CD4-positive, alpha-beta T cell treated with Interferon gamma for 1 hour (primary cell): ENCODE measurements around the gene RNF34.

Experiments
- DNase-seq: peaks from one replicate; pipeline ENCODE4 v3.0.0-alpha.2; 2020

The RNF34 gene

GRCh38 chr12:121390856-121391255 lies 9.1 kb upstream of the RNF34 start:
- DNase-seq: no peak

DNA sequence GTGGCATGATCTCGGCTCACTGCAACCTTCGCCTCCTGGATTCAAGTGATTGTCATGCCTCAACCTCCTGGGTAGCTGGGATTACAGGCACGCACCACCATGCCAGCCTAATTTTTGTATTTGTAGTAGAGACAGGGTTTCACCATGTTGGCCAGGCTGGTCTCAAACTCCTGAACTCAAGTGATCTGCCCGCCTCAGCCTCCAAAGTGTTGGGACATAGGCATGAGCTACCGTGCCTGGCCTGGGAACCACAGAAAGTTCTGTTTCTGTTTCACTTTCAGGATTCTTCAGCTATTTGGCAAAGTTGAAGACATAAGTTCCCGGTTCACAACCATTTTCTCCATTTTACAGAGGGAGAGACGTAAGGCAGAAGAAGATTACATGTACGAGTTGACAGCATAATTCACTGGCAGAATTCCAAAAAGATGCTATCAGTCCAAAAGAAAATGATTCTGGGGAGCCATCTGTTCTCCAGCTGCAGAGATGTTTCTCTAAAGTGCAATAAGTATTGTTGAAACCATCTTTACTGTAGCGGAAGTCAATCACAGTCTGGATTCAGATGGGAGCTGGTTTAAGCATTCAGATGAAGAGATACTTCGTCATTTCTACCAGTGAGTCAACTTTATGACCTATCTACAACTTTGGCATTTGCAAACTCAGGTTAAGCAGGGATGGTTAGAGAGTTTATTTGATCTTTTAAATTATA lies 8.1 kb upstream of the RNF34 start:
- DNase-seq: peak; percentile 18

GRCh38 chr12:121392325-121392716 lies 7.6 kb upstream of the RNF34 start:
- DNase-seq: no peak

- no peak for DNase-seq
These were observed 2.4 kb upstream of the RNF34 start for GRCh38 chr12:121397521-121397920.

DNA sequence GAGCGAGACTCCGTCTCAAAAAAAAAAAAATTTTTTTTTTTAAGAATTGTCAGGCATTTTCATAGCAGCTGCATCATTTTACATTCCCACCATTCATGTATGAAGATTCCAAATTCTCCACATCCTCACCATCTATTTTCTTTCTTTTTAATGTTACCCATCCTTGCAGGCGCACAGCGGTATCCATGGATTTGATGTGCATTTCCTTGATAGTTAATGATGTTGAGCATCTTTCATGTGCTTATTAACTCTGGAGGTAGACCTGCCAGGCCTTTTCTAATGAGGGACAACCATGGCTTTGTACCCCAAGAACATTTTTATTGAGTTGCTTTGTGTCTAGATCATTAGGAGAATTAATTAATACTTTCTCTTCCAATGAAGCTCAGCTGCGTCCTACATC lies 1.6 kb upstream of the RNF34 start:
- no peak for DNase-seq

GRCh38 chr12:121400332-121401139 lies 618 bp downstream of the RNF34 start:
- DNase-seq: peak; percentile 21

- DNase-seq: no peak
These were observed 3.8 kb downstream of the RNF34 start for GRCh38 chr12:121403721-121404120.

- no peak for DNase-seq
These were observed 4.8 kb downstream of the RNF34 start for GRCh38 chr12:121404734-121405133.

- no peak for DNase-seq
These were observed 5.3 kb downstream of the RNF34 start for GRCh38 chr12:121405211-121405610.

GRCh38 chr12:121413917-121414316 lies 14.0 kb downstream of the RNF34 start:
- no peak for DNase-seq

DNA sequence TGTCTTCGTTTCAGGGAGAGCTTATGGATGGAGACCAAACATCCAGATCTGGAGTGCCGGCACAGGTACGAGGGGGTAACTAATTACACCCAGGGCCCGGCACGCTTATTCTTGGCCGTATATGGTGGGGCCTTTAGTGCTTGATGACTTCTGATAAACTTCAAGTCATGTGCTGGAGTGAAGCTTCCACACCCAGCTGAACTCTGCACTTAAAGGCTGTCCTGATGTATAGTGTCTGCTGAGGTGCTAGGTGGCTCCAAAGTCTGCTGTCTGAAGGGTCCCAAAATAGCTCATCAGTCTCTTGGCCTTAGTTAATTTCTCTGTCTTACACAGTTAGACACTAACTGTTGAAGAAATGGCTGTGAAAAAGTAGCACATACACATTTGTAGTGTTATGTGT lies 17.9 kb downstream of the RNF34 start:
- no peak for DNase-seq

DNA sequence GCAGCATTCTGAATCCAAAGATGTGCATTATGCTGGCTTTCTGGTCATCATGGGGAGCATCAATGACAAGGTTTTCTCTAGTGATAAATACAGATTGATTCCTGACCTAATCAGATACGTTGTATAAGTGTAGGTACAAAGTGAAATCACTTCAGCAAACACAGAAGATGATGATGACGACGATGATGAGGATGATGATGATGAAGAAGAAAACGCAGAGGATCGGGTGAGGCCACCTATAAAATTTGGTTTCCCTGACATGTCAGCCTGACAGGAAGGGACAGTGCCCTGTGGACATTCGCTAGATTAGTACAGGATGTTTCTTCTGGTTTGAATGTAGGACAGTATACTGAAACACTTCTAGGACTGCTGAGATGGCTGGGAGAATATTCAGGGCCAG lies 20.2 kb downstream of the RNF34 start:
- no peak for DNase-seq

DNA sequence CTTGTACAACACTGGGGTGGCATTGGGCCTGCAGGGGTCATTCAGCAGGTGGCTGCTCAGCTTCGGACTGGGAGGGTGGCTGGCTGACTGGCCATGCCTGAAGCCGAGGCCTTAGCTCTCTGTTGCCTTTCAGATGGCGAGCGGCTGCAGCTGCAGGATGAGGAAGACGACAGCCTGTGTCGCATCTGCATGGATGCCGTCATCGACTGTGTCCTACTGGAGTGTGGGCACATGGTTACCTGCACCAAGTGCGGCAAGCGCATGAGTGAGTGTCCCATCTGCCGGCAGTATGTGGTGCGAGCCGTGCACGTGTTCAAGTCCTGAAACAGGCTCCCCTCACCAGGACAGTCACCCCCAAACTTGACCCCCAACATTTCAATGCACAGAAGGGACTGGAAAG lies 23.3 kb downstream of the RNF34 start:
- no peak for DNase-seq

- DNase-seq: no peak
These were observed 24.0 kb downstream of the RNF34 start for GRCh38 chr12:121423682-121424623.

- DNase-seq: no peak
These were observed 24.7 kb downstream of the RNF34 start for GRCh38 chr12:121424624-121424975.

DNA sequence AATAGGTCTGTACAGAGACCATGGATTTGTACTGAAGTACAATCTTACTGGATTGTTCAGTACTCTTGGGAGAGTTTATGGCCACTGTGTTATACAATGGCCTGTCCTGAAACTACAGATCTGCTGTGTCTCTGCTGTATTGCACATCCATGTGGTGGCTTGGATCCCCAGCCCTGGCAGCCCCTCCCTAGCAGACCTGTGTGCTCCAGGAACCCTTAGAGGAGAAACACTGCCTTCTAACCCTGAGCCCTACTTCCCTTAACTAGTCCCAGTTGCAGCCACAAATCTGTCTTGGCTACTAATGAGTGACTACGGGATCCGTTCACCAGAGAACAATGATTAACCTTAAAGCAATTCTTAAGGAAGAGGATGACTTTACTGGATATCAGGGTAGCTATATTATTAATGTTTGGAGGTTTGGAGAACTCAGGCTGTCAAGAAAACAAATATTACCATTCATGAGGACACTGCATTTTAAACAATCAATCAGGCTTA lies 27.7 kb downstream of the RNF34 start:
- no peak for DNase-seq

DNA sequence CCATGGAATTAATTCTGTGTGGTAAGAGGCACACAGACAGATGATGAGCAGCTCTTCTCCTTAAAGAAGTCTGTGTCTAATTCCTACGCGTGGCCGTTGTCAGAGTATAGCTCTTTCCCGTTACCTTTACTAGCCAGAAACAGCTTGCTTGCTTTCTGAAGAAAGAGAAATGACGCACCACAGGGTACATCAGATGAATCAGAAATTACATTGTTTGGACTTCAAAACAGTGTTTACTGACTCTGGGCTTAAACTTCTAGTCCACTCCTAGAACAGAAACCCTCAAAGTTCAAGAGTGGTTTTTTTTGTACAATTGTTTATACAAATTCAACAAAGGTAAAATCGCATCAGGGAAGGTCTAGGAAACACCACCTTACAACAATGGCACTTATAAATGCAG lies 29.0 kb downstream of the RNF34 start:
- no peak for DNase-seq

DNA sequence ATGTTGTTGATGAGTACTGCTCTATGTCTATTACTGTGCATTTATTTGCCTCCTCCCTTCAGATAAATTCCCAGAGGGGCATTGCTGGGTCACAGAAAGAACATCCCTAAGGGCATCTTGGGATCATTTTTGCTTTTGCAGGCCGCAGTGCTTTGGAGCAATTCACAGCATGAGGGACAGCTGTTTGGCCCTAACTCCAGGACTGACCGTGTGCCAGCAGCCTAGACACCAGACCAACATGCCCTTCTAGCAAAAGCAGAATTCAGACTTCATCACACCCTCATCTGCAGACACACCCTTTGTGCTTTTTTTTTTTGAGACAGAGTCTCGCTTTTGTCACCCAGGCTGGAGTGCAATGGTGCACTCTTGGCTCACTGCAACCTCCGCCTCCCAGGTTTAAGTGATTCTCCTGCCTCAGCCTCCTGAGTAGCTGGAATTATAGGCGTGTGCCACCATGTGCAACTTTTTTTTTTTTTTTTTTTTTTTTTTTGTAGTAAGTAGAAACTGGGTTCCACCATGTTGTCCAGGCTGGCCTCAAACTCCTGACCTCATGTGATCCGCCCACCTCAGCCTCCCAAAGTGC lies 31.0 kb downstream of the RNF34 start:
- DNase-seq: no peak

- DNase-seq: no peak
These were observed 33.0 kb downstream of the RNF34 start for GRCh38 chr12:121432740-121433480.

DNA sequence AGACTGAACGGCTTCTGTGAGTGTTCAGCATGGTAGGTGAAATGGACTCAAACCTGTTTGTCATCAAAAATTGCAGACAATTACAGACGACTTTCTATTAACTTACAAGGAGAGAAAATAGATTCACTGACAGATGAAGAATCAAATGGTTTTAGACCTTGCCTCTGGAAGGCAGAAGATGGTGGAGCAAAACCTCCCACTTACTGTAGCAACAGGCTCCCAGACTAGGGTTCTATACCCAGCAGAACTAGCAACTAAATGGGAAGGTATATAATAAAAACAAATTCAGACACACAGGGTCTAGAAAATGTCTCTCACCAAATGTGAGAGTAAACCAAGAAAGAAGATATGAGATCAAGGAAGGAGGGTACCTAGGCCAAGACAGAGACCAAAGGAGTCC lies 36.8 kb downstream of the RNF34 start:
- no peak for DNase-seq

GRCh38 chr12:121438905-121439304 lies 39.0 kb downstream of the RNF34 start:
- no peak for DNase-seq

DNA sequence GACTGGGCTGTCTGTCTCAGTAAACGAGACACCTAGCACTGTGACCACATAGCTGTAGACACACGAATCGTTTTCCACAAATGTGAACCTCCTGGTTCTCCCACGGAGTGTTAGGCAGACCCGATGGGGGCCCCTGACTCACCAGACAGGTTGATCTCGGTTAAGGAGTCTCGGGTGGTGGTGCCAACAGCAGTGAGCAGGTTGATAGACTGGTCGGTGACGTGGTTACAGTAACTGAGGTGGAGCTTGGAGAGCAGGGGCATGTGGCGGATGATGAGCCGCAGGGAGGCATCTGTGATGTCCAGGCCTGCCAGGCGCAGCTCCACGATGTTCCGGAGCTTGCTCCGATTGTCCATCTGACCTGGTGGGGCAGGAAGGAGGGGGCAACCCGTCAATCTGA lies 39.8 kb downstream of the RNF34 start:
- no peak for DNase-seq
